ENCODE data around the gene KCNQ4. TPM values are rescaled to one million over a fixed set of nuclear protein-coding genes. Genes with fewer than 3 reads are reported as not detected.
A peak's percentile ranks its signal among the peaks of the same experiment; 100 is the strongest.

KCNQ4 gene
- total and polyA plus RNA-seq, 2 of the 8 experiments (the other 6 are each of a cell fraction or from before 2014, with no cell fraction given), result 2.2 to 3.9 TPM

DNA sequence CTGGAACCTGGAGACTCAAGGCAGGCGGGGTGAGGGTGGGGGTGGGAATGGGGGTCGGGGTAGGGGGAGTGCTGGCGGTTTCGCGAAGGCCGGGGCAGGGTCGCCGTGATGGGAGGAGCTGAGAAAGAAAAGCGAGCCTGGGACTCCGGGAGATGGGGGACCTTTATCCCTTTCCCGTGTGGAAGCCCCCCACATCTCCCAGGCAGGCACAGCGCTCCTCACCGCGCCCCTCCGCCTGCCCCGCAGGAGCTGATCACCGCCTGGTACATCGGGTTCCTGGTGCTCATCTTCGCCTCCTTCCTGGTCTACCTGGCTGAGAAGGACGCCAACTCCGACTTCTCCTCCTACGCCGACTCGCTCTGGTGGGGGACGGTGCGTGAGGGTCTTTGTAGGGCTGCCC is 35.5 kb downstream of the KCNQ4 start:
- Histone ChIP-seq H4K20me1 (replicated peaks in 1 of 2; ENCODE audit: control insufficient read depth in 1 of 2, insufficient read depth in 2 of 2, low read length in 2 of 2) (no peaks in the 10 kb centered on the region), H4K5ac (ENCODE audit: insufficient read length, low read depth, low read length) (no peak overlapping the region), H3K79me2 (ENCODE audit: control insufficient read depth in 1 of 2, insufficient read depth in 2 of 2, low read length in 2 of 2) (no peaks in the 10 kb centered on the region), H3K27me3 (replicated peaks in 1 of 4; ENCODE audit: control insufficient read depth in 3 of 4, extremely low read depth in 1 of 4, insufficient read depth in 3 of 4, low read length in 3 of 4) (peaks cover 0 to 5% (median 2%) of the 10 kb centered on the region in 4 experiments; a peak in 3 of 7 replicates), H4K8ac (ENCODE audit: extremely low read depth, insufficient read depth, low read length) (no peak overlapping the region; the same call in 1 of the 2 replicates), H2AK5ac (ENCODE audit: low read depth, low read length) (peak overlapping the region; percentile 82; the same call in 1 of the 2 replicates), H2BK12ac (ENCODE audit: low read depth, low read length) (peak overlapping the region; percentile 80; the same call in 1 of the 2 replicates), H2BK20ac (ENCODE audit: low read length) (no peak overlapping the region), H3K9ac (replicated peaks in 1 of 4; ENCODE audit: extremely low read depth in 1 of 4, low read depth in 3 of 4, low read length in 3 of 4) (peak overlapping the region in 1 of 4 experiments; percentile 12; a peak in 1 of 7 replicates), H2BK15ac (ENCODE audit: low read length) (no peak overlapping the region; the same call in 1 of the 2 replicates), H3K9me3 (ENCODE audit: insufficient read depth in 2 of 2, low read depth in 1 of 2, low read length in 1 of 2) (no peaks in the 10 kb centered on the region), H3K18ac (ENCODE audit: extremely low read depth, low read length) (no peak overlapping the region; the same call in 1 of the 2 replicates), H3K27ac (ENCODE audit: low read depth, low read length) (no peak overlapping the region), H3K36me3 (ENCODE audit: control insufficient read depth in 2 of 4, insufficient read depth in 4 of 4, low read length in 3 of 4) (no peaks in the 10 kb centered on the region), H3K79me1 (ENCODE audit: low read depth, low read length) (no peaks in the 10 kb centered on the region), H3K4me1 (replicated peaks in 1 of 4; ENCODE audit: control insufficient read depth in 3 of 4, insufficient read depth in 4 of 4, low read length in 3 of 4) (peaks cover 0 to 8% (median 5%) of the 10 kb centered on the region in 4 experiments; a peak in 5 of 7 replicates), H2BK120ac (replicated peaks; ENCODE audit: low read depth, low read length) (no peak overlapping the region), H3K14ac (ENCODE audit: insufficient read length) (no peak overlapping the region), H3K4me3 (ENCODE audit: extremely low read depth in 1 of 4, insufficient read depth in 2 of 4, low read depth in 3 of 4, low read length in 4 of 4) (peak overlapping the region; percentile 19 to 76 (median 63); a peak in 6 of 8 replicates), H2BK5ac (ENCODE audit: low read depth, low read length) (0 out of 2 replicates have a peak overlapping the region, but pooled peaks have one; percentile 35), H3K56ac (replicated peaks; ENCODE audit: insufficient read length, low read depth, low read length) (no peak overlapping the region), H4K91ac (replicated peaks; ENCODE audit: insufficient read length, low read length) (peak overlapping the region; percentile 94), H3K4ac (replicated peaks; ENCODE audit: insufficient read length, low read depth, low read length) (no peak overlapping the region), H3K23ac (ENCODE audit: insufficient read length) (no peak overlapping the region), H2AFZ (ENCODE audit: low read length) (no peak overlapping the region), H3K4me2 (ENCODE audit: insufficient read depth in 1 of 2, low read depth in 2 of 2, low read length in 2 of 2) (peak overlapping the region; percentile 80 to 92), H3K23me2 (ENCODE audit: low read depth, low read length) (peaks cover 7% of the 10 kb centered on the region; the same call in 1 of the 2 replicates)
- CTCF ChIA-PET (ENCODE audit: partially characterized antibody), result interaction anchor here (0.6 to 5.7 kb wide), 8 partner anchors 8 to 150 kb away, joined by 3 to 36 read pairs (median 3); no protein-coding TSS in a partner anchor
- POLR2A ChIA-PET (ENCODE audit: partially characterized antibody), result interaction anchor here (1.3 kb wide), 2 partner anchors 9 to 43 kb away, joined by 4 to 5 read pairs; partner anchors contain the start of gene CITED4
- no peak for DNase-seq (ENCODE audit: low read depth in 1 of 2, low spot score in 2 of 2)
- no peak for FAIRE-seq
- 53% methylated on average over 11 of the region's 26 CpGs; no CpG with 5 or more reads in 1 of the 2 experiments for WGBS, 2 experiments (ENCODE audit: extremely low coverage in 1 of 2, insufficient coverage in 1 of 2, insufficient read length in 1 of 2, insufficient replicate concordance in 2 of 2, low coverage in 1 of 2, low lambda C conversion rate in 2 of 2, missing lambda C conversion rate in 1 of 2)
- TF ChIP-seq BACH1 (IDR thresholded peaks at IDR 0.05; ENCODE audit: low read length), result no peak
- TF ChIP-seq POU5F1 (IDR thresholded peaks at IDR 0.05; ENCODE audit: low read depth, low read length), result no peak
- no peak for TF ChIP-seq EGR1 (IDR thresholded peaks at IDR 0.05; ENCODE audit: borderline replicate concordance, low read depth, low read length)
- TF ChIP-seq SIN3A (conservative IDR thresholded peaks at IDR 0.05 in 1 of 2, IDR thresholded peaks at IDR 0.05 in 1 of 2; ENCODE audit: low read depth in 1 of 2, low read length in 2 of 2), result no peak
- no peak for TF ChIP-seq BRCA1 (IDR thresholded peaks at IDR 0.05; ENCODE audit: low read depth, low read length)
- no peak for TF ChIP-seq TAF7 (optimal IDR thresholded peaks at IDR 0.05; ENCODE audit: borderline replicate concordance, low read depth, low read length)
- TF ChIP-seq SIRT6 (IDR thresholded peaks at IDR 0.05; ENCODE audit: low read length), result no peak
- TF ChIP-seq EZH2 (IDR thresholded peaks at IDR 0.05; ENCODE audit: low read depth, low read length, severe bottlenecking), result no peak
- no peak for TF ChIP-seq KDM4A (IDR thresholded peaks at IDR 0.05; ENCODE audit: low read depth, low read length, severe bottlenecking)
- no peak for TF ChIP-seq CHD1 (IDR thresholded peaks at IDR 0.05; ENCODE audit: low read depth, low read length)
- TF ChIP-seq CEBPB (IDR thresholded peaks at IDR 0.05; ENCODE audit: low read depth, low read length), result no peak
